C1 segment of cervical spinal cord (tissue), 14 donors: Measurements from ENCODE around the gene GRIA1.

Experiments used
- DNase-seq, 14 donors: peaks; one replicate each; lab custom pipeline; 2025; lab: John Stamatoyannopoulos, UW

Gene GRIA1

GRCh38 chr5:153490118-153491037, at the start of gene GRIA1:
Gene GRIA1 (plus strand): TSS chr5:153490670.
- DNase-seq: no peak

GRCh38 chr5:153445875-153446579, 44.4 kb upstream of the GRIA1 start:
- no peak for DNase-seq

DNA sequence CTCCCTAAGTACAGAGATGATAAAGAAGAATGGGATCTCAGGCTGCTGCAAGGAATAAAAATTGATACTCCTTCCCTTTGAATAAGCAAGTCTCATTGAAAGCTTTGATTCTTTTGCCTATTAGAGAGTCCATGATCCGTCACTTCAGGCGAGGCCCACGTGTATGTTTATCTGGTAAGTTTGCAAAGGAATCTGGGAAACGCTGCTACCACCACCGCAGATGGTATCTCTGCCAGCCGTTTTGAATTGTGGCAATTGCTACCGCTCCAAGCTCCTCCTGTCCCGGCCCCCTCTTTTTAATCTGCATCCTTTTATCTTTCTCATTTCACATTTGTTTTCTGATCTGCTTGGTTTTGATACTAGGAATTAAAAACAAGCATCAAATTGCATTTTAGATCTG, 42.9 kb upstream of the GRIA1 start:
- DNase-seq: no peak

GRCh38 chr5:153456354-153456753, 34.1 kb upstream of the GRIA1 start:
- no peak for DNase-seq

GRCh38 chr5:153456993-153457392, 33.5 kb upstream of the GRIA1 start:
- DNase-seq: no peak

DNA sequence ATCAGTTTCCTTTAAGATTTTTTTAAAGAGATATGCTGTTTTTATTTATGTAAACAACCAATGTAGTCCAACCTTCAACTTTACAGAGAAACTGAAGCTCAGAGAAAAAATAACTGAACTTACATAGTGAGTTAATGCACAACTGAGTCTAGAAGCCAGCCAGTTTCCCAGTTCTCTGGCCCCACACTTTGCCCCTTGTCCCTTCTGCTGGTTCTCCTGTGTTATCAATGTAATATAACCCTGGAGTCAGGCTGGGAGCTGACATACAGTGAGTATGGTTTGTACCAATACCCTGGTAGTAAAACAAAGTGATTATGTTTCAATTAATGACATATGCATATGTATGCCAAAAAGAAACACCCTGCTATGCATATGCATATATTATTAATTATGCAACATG, 32.2 kb upstream of the GRIA1 start:
- DNase-seq: no peak

GRCh38 chr5:153459051-153459743, 31.3 kb upstream of the GRIA1 start:
- DNase-seq: no peak

DNA sequence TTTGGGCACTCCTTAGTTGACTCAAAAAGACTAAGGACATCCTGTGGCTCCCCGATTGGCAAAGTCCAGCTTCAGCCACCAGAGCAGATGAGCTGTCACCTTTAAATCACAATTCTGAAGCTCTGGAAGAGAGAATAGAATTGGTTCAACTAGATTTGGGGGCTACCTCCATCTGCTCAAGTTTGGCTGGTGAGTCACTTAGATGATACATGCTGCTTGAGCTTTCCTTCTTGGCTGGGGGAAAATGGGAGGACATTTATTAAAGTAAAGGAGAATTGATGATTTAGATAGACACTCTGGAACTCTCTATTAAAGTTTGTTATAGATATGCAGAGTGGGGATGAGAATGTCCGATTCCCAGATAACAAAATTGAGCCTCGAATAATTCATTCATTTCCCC, 30.0 kb upstream of the GRIA1 start:
- no peak for DNase-seq

DNA sequence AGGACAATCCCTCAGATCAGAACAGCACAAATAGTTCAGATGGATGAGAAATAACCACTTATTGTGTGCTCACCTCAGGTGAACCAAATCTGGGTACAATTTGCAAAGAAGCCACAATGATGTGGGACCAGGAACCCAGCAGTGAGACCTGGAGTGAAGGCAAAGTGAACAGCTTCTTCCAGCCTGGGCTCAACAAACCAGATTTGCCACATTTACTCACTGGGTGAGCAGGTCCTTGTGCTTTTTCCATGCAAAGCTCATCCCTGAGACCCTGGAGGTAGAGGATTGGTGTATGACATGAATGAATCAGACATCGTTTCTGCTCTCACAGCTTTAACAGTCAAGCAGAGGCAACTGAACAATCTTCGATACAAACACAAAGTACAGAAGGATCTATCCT, 29.1 kb upstream of the GRIA1 start:
- no peak for DNase-seq

DNA sequence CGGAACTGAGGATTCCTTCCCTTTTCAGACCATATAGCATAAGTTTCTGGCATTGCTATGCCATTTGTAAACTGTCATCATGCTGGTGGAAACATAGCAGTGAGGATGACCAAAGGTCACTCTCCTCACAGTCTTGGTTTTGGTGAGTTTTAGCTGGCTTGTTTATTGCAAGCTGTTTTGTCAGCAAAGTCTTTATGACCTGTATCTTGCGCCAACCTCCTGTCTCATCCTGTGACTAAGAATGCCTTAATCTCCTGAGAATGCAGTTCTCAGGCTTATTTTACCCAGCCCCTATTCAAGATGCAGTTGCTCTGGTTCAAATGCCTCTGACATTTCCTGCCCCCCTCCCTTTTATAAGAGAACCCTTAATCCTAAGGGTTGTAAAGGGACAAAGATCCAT, 26.7 kb upstream of the GRIA1 start:
- no peak for DNase-seq

- no peak for DNase-seq
These were observed 22.9 kb upstream of the GRIA1 start for GRCh38 chr5:153467546-153467945.

- no peak for DNase-seq
These were observed 21.0 kb upstream of the GRIA1 start for GRCh38 chr5:153469423-153469822.

- no peak for DNase-seq
These were observed 19.7 kb upstream of the GRIA1 start for GRCh38 chr5:153470736-153471135.

DNA sequence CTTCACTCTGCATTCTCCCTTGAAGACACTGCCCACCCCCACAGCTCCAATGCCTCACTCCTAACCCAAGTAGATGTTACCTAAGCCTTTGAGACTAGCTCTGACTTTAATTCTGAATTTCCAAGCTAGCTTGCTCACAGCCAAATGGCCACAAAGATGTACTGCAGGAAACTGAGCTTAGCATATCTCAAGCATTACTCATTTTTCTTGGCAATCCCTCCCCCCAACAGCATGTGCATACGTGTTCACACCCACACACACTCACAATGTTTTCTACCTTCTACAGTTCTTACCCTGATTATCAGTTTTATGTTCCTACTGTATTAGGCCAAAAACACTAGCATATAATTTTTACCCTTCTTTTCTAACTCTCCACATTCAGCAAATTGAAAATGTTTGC, 13.7 kb upstream of the GRIA1 start:
- no peak for DNase-seq

GRCh38 chr5:153480401-153480800, 10.1 kb upstream of the GRIA1 start:
- no peak for DNase-seq

GRCh38 chr5:153483482-153483881, 7.0 kb upstream of the GRIA1 start:
- DNase-seq: no peak

GRCh38 chr5:153485641-153486040, 4.8 kb upstream of the GRIA1 start:
- DNase-seq: no peak

DNA sequence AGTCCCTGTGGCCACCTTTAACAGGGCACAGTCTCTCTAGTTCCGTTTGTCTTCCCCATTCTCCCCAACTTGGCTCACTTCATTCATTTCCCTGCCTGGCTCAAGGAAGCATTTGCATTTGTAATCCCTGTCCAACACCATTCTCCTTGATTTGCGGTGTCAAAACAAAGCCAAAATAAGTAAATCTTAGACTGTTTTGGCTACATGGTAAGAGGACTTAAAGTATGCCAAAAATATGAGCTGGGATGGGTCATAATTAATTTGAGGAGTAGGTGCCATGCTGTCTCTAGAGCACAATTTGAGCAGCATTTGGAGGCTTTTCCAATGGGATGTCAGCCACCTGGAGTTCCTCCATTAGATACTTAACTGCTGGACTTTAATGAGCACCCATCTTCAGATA, 3.7 kb upstream of the GRIA1 start:
- no peak for DNase-seq

DNA sequence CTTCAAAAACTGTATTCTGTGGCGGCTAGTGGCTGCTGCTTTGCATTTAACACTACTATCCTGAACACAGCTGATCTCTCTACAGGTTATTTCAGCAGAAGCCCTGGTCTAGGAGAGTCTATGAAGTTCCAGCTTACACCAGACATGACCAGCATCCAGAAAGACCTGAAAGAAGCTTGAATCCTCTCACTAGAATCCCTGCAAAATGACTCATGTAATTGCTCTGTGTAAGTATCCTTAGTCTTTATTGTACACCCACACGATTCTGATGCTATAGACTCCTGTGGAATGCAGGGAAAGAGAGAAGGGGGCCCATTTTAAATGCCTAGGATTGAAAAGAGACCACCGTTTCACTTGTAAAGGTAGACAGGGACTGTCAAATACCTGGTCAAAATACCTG, 859 bp upstream of the GRIA1 start:
- no peak for DNase-seq

- DNase-seq: no peak
These were observed 721 bp downstream of the GRIA1 start for GRCh38 chr5:153491038-153491744.

GRCh38 chr5:153491856-153492255, 1.4 kb downstream of the GRIA1 start:
- no peak for DNase-seq

- DNase-seq: no peak
These were observed 6.4 kb downstream of the GRIA1 start for GRCh38 chr5:153496835-153497234.
